ENCODE results near the gene CREBBP.

CREBBP gene

DNA sequence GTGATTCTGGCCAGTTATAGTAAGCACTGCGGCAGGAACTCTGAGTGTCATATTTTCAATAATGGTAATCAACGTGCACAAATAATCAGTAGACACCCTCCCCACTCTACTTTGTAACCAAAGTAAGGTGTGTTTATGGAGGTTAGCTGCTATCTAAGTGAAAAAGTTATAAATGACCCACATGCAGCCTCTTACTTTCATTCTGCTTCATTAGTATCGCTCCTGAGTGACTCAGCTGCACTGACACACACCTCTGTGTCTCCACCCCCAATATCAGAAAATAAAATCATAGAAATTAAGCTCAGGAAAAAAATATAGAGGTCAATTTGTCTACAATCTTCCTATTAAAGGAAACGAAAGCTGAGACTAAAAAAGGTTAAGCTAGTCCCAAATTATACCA, 99.1 kb downstream of the CREBBP start:
- TF ChIP-seq, protein P1, sequence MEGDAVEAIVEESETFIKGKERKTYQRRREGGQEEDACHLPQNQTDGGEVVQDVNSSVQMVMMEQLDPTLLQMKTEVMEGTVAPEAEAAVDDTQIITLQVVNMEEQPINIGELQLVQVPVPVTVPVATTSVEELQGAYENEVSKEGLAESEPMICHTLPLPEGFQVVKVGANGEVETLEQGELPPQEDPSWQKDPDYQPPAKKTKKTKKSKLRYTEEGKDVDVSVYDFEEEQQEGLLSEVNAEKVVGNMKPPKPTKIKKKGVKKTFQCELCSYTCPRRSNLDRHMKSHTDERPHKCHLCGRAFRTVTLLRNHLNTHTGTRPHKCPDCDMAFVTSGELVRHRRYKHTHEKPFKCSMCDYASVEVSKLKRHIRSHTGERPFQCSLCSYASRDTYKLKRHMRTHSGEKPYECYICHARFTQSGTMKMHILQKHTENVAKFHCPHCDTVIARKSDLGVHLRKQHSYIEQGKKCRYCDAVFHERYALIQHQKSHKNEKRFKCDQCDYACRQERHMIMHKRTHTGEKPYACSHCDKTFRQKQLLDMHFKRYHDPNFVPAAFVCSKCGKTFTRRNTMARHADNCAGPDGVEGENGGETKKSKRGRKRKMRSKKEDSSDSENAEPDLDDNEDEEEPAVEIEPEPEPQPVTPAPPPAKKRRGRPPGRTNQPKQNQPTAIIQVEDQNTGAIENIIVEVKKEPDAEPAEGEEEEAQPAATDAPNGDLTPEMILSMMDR (IDR thresholded peaks at IDR 0.05; ENCODE audit: low read depth, low read length): no peak
- DNase-seq (ENCODE audit: low read depth in 2 of 2): no peak
- H3K4me3 ChIP-seq (replicated peaks in 1 of 2; ENCODE audit: low read depth in 2 of 2, low read length in 2 of 2): no peak overlapping the region

DNA sequence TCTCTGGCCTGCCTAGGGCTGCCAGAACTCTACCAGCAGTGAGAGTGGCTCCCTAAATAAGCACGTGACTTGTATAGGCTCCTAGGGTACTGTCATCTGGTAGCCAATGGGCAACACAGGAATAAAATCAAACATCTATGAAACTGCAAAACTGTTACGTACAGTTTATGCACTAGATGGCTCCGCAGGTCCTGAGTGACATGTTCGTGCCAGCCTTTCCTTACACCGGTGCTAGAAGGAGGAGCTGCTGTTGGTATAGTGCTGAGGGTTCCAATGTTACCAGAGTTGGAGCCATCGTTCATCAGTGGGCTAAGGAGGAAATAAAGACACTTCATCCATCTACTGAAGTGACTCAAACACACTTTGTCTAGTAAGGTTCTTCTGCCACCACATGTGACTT, 99.9 kb downstream of the CREBBP start:
- DNase-seq (ENCODE audit: low read depth in 2 of 2): peak in 1 of 2 donors; percentile 27
- TF ChIP-seq, protein P1 (IDR thresholded peaks at IDR 0.05; ENCODE audit: low read depth, low read length): no peak
- no peak overlapping the region for H3K4me3 ChIP-seq (replicated peaks in 1 of 2; ENCODE audit: low read depth in 2 of 2, low read length in 2 of 2)

DNA sequence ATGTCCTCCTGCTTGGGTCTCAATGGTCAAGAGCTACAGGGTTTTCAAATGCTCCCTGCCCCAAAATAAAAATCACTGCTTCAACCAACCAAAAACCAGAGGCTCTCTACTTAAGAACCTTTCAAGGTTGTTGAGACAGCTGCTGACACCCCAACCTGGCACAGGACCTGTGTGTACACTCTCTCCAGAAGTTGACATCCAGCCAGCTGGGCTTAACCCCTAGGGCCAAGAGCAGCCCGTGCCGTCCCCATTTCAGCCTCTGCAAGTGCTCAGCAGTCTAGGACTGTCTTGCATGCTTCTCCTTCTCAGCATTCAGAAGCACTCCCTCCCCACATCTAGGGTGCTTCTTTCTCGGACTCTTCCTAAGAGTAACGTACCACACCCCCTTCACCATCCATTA, 104.2 kb downstream of the CREBBP start:
- TF ChIP-seq, protein P1 (IDR thresholded peaks at IDR 0.05; ENCODE audit: low read depth, low read length): no peak
- DNase-seq (ENCODE audit: low read depth in 2 of 2): no peak
- H3K4me3 ChIP-seq (replicated peaks in 1 of 2; ENCODE audit: low read depth in 2 of 2, low read length in 2 of 2): no peak overlapping the region

DNA sequence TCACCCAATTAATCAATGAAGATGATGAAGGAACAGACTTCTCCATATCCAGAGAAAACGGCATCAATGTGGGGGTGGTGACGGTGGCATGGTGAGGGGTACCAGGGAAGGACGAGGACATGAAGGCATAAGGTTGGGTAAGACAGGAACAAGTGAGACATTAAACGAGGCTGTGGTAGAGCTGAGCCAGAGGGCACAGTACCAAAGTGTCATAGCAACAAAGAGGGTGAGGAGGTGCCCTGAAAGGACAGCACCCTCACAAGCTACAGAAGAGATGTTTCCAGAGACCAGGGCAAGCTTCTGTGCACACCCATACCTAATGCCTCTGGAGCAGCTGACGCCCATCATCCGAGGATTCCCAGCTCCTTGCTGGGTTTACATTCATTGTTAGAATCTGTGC, 105.7 kb downstream of the CREBBP start:
- no peak overlapping the region for H3K4me3 ChIP-seq (replicated peaks in 1 of 2; ENCODE audit: low read depth in 2 of 2, low read length in 2 of 2)
- TF ChIP-seq, protein P1 (IDR thresholded peaks at IDR 0.05; ENCODE audit: low read depth, low read length): no peak
- no peak for DNase-seq (ENCODE audit: low read depth in 2 of 2)

DNA sequence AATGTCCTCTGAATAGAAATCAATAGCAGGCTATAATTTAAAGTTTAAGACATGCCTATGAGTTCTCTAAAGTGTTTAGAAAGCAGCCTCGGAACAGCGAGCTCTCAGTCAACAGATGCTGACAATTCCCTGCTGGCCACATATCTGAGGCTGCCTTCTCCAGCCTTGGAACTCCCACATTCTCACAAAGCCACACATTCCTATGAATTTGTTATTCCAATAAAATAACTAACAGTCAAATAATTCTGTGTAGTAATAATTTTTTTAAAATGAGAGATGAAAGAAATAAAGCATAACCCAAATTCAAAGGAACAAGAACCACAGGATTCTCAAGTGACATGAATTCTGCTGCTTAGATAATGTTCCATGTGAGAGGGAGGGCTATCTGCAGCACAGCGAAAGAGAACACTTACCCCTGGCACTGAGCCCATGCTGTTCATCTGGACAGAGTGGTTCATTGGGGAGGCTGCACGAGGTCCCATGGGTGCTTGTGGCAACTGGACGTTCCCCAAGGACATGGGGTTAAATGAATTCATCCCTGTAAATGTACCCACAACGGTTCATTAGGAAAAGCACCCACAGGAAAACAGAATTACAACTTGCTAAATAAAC, 106.3 kb downstream of the CREBBP start:
- no peak overlapping the region for H3K4me3 ChIP-seq (replicated peaks in 1 of 2; ENCODE audit: low read depth in 2 of 2, low read length in 2 of 2)
- TF ChIP-seq, protein P1 (IDR thresholded peaks at IDR 0.05; ENCODE audit: low read depth, low read length): no peak
- peak; percentile 49 to 61 for DNase-seq (ENCODE audit: low read depth in 2 of 2)

DNA sequence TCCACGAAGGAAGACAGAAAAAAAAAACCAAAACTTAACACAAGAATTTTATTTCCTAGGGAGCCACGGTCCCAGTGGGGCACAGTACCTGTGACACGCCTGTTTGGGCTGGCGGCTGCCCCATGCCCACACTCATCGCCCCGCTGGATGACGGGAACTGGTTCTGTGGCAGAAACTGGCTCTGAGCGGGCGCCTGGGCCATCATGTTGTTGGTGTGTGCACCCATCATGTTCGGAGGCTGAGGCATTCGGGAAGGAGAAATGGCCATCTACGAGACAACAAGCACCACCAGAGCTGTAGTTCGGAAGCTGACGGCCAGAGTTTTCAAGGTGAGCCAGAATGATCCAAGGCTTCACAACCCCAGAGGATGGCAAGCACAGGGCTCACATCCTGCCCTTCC, 106.8 kb downstream of the CREBBP start:
- no peak overlapping the region for H3K4me3 ChIP-seq (replicated peaks in 1 of 2; ENCODE audit: low read depth in 2 of 2, low read length in 2 of 2)
- TF ChIP-seq, protein P1 (IDR thresholded peaks at IDR 0.05; ENCODE audit: low read depth, low read length): no peak
- no peak for DNase-seq (ENCODE audit: low read depth in 2 of 2)

DNA sequence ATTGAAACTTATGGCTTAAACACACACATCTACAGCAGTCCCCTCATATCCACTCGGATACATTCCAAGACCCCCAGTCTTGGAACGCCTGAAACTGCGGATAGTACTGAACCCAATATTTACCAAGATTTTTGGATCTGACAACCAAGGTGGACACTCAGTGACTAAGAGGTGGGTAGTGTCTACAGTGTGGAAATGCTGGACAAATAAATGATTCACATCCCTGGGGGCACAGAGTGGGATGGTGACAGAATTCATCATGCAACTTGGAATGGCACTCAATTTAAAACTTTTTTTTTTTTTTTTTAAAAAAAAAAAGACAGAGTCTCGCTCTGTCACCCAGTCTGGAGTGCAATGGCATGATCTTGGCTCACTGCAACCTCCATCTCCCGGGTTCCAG, 109.0 kb downstream of the CREBBP start:
- no peak overlapping the region for H3K4me3 ChIP-seq (replicated peaks in 1 of 2; ENCODE audit: low read depth in 2 of 2, low read length in 2 of 2)
- DNase-seq (ENCODE audit: low read depth in 2 of 2): peak in 1 of 2 donors; percentile 29
- TF ChIP-seq, protein P1 (IDR thresholded peaks at IDR 0.05; ENCODE audit: low read depth, low read length): no peak

Measured in cardiac fibroblast (primary cell).